Sigmoid colon (tissue), 7 donors: ENCODE measurements around the gene RPSA. TPM values are rescaled to one million over a fixed set of nuclear protein-coding genes. Genes with fewer than 3 reads are reported as not detected.

ENCODE experiments used
- DNase-seq: peaks from one replicate; pipeline ENCODE4 v3.0.0-alpha.2; 2019
- H3K27ac ChIP-seq, 4 donors: fragments of 200-600 bp; sonication (generic); one replicate each; pipeline ENCODE4 v1.5.1; 2016 to 2019; ENCODE audit warnings: mild to moderate bottlenecking in 1 of 4
- H3K27me3 ChIP-seq, 3 donors: fragments of 200-600 bp; sonication (generic); one replicate each; pipeline ENCODE4 v1.5.1; 2019; ENCODE audit warnings: mild to moderate bottlenecking in 1 of 3
- H3K36me3 ChIP-seq, 4 donors: fragments of 200-600 bp; sonication (generic); one replicate each; pipeline ENCODE4 v1.5.1; 2016 to 2019
- H3K4me1 ChIP-seq, 4 donors: fragments of 200-600 bp; sonication (generic); one replicate each; pipeline ENCODE4 v1.5.1; 2017 to 2019
- H3K4me3 ChIP-seq, 4 donors: fragments of 200-600 bp; sonication (generic); one replicate each; pipeline ENCODE4 v1.5.1; 2017 to 2019; ENCODE audit warnings: mild to moderate bottlenecking in 2 of 4, moderate library complexity in 1 of 4
- H3K9me3 ChIP-seq, 4 donors: fragments of 200-600 bp in 3 of 4; sonication (generic) in 3 of 4; one replicate each; pipeline versions ENCODE4 v1.5.1 to v1.6.1; 2013 to 2019
- CTCF ChIP-seq, 4 experiments: fragments of 450-650 bp in 3 of 4; fragments of 200-600 bp in 1 of 4; IDR thresholded peaks; one replicate each; pipeline ENCODE4 v1.5.1; 2016 to 2019; ENCODE audit warnings: antibody characterized with exemption in 4 of 4, mild to moderate bottlenecking in 3 of 4, moderate library complexity in 2 of 4
- EP300 ChIP-seq, 4 donors: sonication (generic); formaldehyde crosslinking; IDR thresholded peaks; one replicate each; pipeline ENCODE4 v1.6.1; 2017; ENCODE audit warnings: antibody characterized with exemption in 4 of 4
- POLR2A ChIP-seq, 2 donors: fragments of 450-650 bp; IDR thresholded peaks; one replicate each; pipeline ENCODE4 v1.6.1; 2016; ENCODE audit warnings: antibody characterized with exemption in 2 of 2, mild to moderate bottlenecking in 2 of 2, moderate library complexity in 2 of 2
- POLR2AphosphoS5 ChIP-seq, 4 donors: sonication (generic); formaldehyde crosslinking; IDR thresholded peaks; one replicate each; pipeline ENCODE4 v1.6.1; 2017; ENCODE audit warnings: antibody characterized with exemption in 4 of 4
- WGBS, 2 donors: extraction: QIAGEN DNeasy Blood & Tissue Kit; methylation state at CpG; one replicate each; pipeline ENCODE4 v1.1.7; 2013; 5-methylcytosine and 5-hydroxymethylcytosine counted together
- intact Hi-C: fragments of 100-400 bp; cut with DNase I; formaldehyde crosslinking; loops from one replicate; pipeline ENCODE4 v1.15.1; 2023
- polyA plus RNA-seq, 3 donors: library from polyadenylated mRNA; stranded (reverse); fragments of 200-250 nt; gene quantifications; one replicate each; pipeline ENCODE4 v1.2.3, GENCODE V29; 2013
- total RNA-seq, 4 donors: library from RNA; depleted of rRNA; stranded (reverse); fragments of >200 nt; gene quantifications; one replicate each; pipeline ENCODE4 v1.1.0, GENCODE V29; 2016
- donor health status: healthy with polysubstance abuse.
- donor health status: Bipolar disorder and iron deficiency.
- donor health status: healthy.

RPSA gene
- total and polyA plus RNA-seq, 7 donors, result 1,024 to 2,115 (median 1,538) TPM

- no peak for DNase-seq
- intact Hi-C loops, result loop anchor here (5.0 to 10.0 kb wide), 4 partner anchors 202 to 1595 kb away; partner anchors contain the start of gene RPL14
- Histone ChIP-seq H3K4me1 (peaks cover 0 to 13% (median 10%) of the 10 kb centered on the region in 4 donors), H3K27me3 (no peaks in the 10 kb centered on the region), H3K9me3 (no peaks in the 10 kb centered on the region), H3K36me3 (no peaks in the 10 kb centered on the region), H3K4me3 (no peak overlapping the region), H3K27ac (no peak overlapping the region)
- 85 to 92% methylated on average over 5 of the region's 5 CpGs for WGBS, 2 donors
- no peak for TF ChIP-seq POLR2A (IDR thresholded peaks at IDR 0.05)
- no peak for TF ChIP-seq EP300 (IDR thresholded peaks at IDR 0.05)
- no peak for TF ChIP-seq CTCF (IDR thresholded peaks at IDR 0.05)
- no peak for TF ChIP-seq POLR2AphosphoS5 (IDR thresholded peaks at IDR 0.05)
Observed at GRCh38 chr3:39379778-39380155, 26.8 kb upstream of the RPSA start.

- Histone ChIP-seq H3K4me1 (peaks cover 0 to 24% (median 21%) of the 10 kb centered on the region in 4 donors), H3K4me3 (no peak overlapping the region), H3K9me3 (no peaks in the 10 kb centered on the region), H3K27ac (no peak overlapping the region), H3K36me3 (no peaks in the 10 kb centered on the region), H3K27me3 (no peaks in the 10 kb centered on the region)
- TF ChIP-seq POLR2A (IDR thresholded peaks at IDR 0.05) (no peak), CTCF (IDR thresholded peaks at IDR 0.05) (no peak), EP300 (IDR thresholded peaks at IDR 0.05) (no peak), POLR2AphosphoS5 (IDR thresholded peaks at IDR 0.05) (no peak)
- intact Hi-C loops, result loop anchor here (5.0 to 10.0 kb wide), 4 partner anchors 204 to 1597 kb away; partner anchors contain the start of gene RPL14
- DNase-seq, result no peak
- WGBS, 2 donors, result 95% methylated on average over 3 of the region's 3 CpGs
Observed at GRCh38 chr3:39381432-39381831, 25.1 kb upstream of the RPSA start.

- peak within 1 kb of the TSS; percentile 62 to 90 (median 74) for H3K4me3 ChIP-seq
- no peaks in the 10 kb centered on the region for H3K36me3 ChIP-seq
- no peaks in the 10 kb centered on the region for H3K9me3 ChIP-seq
- 0 to 1% methylated on average over 62 of the region's 62 CpGs for WGBS, 2 donors
- DNase-seq, result peak; percentile 91
- peak; percentile 11 to 59 for TF ChIP-seq POLR2A (IDR thresholded peaks at IDR 0.05)
- TF ChIP-seq CTCF (IDR thresholded peaks at IDR 0.05), result peak in 2 of 4 experiments; percentile 26 to 33
- TF ChIP-seq POLR2AphosphoS5 (IDR thresholded peaks at IDR 0.05), result peak in 3 of 4 donors; percentile 54 to 74 (median 62)
- TF ChIP-seq EP300 (IDR thresholded peaks at IDR 0.05), result no peak
- intact Hi-C loops, result loop anchor here (5.0 to 10.0 kb wide), 4 partner anchors 206 to 1598 kb away; partner anchors contain the start of gene RPL14
- peaks cover 0 to 24% (median 21%) of the 10 kb centered on the region in 4 donors for H3K4me1 ChIP-seq
- H3K27ac ChIP-seq, result peak within 1 kb of the TSS; percentile 91 to 98 (median 94)
- no peaks in the 10 kb centered on the region for H3K27me3 ChIP-seq
Observed at GRCh38 chr3:39383045-39383880, 23.3 kb upstream of the RPSA start, which contains the start of gene SLC25A38. TSS of gene SLC25A38 (plus strand) at chr3:39383370. CDS start at chr3:39383725, 355 bp downstream.

- Histone ChIP-seq H3K4me1 (peaks cover 0 to 24% (median 21%) of the 10 kb centered on the region in 4 donors), H3K36me3 (no peaks in the 10 kb centered on the region), H3K4me3 (peak overlapping the region; percentile 62 to 90 (median 74)), H3K27me3 (no peaks in the 10 kb centered on the region), H3K9me3 (no peaks in the 10 kb centered on the region), H3K27ac (peak overlapping the region; percentile 91 to 98 (median 94))
- WGBS, 2 donors, result 0 to 1% methylated on average over 66 of the region's 66 CpGs
- TF ChIP-seq CTCF (IDR thresholded peaks at IDR 0.05) (no peak), POLR2A (IDR thresholded peaks at IDR 0.05) (peak; percentile 69 to 75), POLR2AphosphoS5 (IDR thresholded peaks at IDR 0.05) (peak; percentile 67 to 95 (median 89)), EP300 (IDR thresholded peaks at IDR 0.05) (no peak)
- DNase-seq, result peak; percentile 98
- intact Hi-C loops, result loop anchor here (1.0 to 10.0 kb wide), 6 partner anchors 22 to 1599 kb away; partner anchors contain the start of genes RPL14 and RPSA
Observed at GRCh38 chr3:39383881-39384664, 22.4 kb upstream of the RPSA start.
